ENCODE measurements around the gene MYOZ2.
A peak's percentile ranks its signal among the peaks of the same experiment; 100 is the strongest.
"Not testable (repeated sequence)": the region's sequence is repeated elsewhere in the genome, so short reads cannot be mapped to it uniquely, and the experiment has no call there.

The MYOZ2 gene

DNA sequence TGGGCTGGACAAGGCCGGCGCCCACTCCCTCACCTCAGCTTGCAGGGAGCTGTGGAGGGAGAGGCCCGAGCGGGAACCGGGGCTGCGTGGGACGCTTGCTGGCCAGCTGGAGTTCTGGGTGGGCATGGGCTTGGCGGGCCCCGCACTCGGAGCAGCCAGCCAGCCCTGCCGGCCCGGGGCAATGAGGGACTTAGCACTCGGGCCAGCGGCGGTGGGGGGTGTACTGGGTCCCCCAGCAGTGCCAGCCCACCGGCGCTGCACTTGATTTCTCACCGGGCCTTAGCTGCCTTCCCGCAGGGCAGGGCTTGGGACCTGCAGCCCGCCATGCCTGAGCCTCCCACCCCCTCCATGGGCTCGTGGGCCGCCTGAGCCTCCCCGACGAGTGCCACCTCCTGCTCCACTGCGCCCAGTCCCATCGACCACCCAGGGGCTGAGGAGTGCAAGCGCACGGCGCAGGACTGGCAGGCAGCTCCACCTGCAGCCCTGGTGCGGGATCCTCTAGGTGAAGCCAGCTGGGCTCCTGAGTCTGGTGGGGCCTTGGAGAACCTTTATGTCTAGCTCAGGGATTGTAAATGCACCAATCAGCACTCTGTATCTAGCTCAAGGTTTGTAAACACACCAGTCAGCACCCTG, 38.2 kb downstream of the MYOZ2 start:
- intact Hi-C loops (cut with DNase I); DNase-seq: not testable (repeated sequence)

DNA sequence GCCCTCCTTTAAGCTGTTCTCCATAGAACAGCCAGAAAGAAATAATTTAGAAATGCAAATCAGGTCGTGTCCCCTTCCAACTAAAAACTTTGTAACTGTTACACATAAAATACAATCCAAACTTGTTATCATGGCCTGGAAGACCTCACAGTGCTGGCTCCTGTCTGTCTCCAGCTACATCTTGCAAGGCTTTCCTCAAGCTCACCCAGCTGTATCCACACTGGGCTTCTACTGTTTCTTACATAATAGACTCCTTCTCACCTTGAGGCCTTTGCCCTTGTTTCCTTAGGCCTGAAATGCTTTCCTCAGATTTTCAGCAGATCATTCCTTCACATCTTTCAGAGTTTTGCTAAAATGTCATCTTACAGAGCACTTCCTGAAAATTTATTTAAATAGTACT, 43.4 kb downstream of the MYOZ2 start:
- DNase-seq: no peak
- intact Hi-C loops (cut with DNase I): no loop called here

DNA sequence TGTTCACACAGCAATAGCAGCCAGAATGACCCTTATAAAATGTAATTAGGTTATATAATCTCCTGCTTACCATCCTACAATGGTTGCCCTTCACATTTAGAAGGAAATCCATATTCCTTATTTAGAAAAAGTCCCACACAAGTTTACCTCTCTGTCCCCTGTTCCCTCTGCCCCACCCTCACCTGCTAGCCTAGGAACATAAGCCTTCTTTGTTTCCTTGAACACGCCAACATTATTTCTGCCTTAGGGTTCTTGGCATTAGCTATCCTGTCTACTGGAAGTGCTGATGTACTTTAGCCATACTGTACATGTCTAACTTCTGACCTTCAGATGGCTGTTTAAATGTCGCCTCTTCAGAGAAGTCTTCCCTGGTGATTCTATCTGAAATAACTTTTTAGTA, 48.5 kb downstream of the MYOZ2 start:
- intact Hi-C loops (cut with DNase I): no loop called here
- no peak for DNase-seq

DNA sequence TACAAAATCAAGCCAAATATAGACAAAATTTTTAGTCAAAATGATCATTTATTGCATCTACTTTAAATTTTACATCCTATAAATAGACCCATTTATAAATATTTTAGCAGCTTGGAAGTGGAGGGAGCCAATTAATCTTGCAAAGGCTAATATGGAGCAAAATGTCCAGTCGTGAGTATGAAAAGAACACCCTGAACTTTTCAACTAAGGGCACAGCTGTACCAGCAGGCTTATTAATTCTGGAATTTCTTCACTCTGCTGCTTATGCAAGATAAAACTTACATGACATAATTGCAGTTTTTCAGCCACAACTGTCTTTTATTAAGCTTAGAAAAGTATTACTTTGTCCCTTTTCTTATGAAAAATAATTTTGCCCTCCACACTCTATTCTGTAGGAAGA, 54.0 kb downstream of the MYOZ2 start:
- intact Hi-C loops (cut with DNase I): no loop called here
- no peak for DNase-seq

DNA sequence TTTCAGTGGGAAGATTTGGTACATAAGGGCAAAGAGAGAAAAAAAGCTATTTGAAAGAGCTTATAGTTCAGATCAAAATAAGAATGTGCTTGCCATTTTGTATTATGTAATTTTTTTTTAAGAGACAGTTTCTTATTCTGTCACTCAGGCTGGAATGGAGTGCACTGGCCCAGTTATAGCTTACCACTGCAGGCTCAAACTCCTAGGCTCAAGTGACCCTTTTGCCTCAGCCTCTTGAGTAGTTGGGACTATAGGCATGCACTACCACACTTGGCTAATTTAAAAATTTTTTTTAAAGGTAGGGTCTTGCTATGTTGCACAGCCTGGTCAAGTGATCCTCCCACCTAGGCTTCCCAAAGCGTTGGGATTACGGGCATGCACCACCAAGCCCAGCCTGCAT, 54.7 kb downstream of the MYOZ2 start:
- intact Hi-C loops (cut with DNase I): no loop called here
- no peak for DNase-seq

DNA sequence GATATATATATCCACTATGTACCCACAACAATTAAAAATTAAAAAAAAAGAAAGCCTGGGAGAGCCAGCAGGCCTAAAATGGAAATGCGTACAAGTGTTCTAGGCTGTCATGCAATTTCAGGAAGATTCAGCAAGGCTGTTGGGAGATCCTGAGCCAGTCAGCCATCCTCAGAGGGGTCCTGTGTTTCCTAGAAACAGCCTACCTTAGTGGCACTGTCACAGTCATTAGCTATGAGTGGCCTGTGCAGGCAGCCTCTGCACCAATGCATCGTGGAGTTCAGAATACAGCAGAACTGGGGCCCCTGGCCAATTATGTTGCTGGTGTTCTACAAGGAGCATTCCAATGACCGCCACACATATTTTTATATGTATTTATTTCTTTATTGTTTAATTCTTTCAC, 55.9 kb downstream of the MYOZ2 start:
- intact Hi-C loops (cut with DNase I): no loop called here
- DNase-seq: no peak

DNA sequence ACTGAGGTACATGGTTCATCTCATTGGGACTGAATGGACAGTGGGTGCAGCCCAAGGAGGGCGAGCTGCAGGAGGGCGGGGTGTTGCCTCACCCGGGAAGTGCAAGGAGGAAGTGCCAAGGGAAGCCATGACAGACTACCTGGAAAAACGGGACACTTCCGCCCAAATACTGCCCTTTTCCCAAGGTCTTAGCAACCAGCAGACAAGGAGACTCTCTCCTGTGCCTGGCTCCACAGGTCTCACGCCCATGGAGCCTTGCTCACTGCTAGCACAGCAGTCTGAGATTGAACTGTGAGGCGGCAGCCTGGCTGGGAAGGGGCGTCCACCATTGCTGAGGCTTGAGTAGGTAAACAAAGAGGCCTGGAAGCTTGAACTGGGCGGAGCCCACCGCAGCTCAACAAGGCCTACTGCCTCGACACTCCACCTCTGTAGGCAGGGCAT, 62.2 kb downstream of the MYOZ2 start:
- intact Hi-C loops (cut with DNase I): no loop called here
- DNase-seq: no peak

DNA sequence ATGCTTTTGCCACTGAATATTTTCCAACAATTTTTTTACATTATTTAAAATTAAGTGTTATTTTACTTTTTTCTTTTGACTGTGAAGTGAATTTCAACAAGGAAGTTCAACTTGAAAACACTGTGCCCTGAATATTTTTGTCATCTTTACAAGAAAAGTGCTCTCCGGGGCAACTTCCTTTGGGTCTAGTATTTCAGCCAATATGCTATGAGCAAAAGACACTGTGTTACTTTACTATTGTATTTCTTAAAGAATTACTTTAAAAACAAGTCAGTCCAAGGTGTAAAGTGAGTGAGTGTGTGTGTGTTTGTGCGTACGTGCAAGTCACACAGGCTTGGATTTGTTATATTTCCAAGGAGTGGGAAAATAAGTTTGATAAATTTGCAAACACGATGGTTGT, 69.3 kb downstream of the MYOZ2 start:
- intact Hi-C loops (cut with DNase I): no loop called here
- DNase-seq: no peak

DNA sequence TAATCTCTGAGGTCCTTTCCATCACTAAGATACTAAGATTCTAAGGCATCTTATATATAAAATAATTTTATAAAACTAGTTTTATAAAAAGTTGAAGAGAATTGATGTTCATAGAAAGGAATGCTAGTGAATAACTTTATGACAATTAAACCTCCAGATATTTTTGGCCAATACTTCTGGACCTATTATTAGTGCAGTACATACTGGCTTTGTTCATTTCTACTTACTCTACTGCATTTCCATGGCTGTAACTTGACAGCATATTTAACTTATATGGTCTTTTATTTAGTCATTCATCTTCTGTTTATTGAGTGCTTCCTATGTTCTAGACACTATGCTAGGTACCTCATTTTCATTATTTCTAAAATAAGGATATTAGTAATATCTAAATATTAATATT, 70.1 kb downstream of the MYOZ2 start:
- intact Hi-C loops (cut with DNase I): no loop called here
- no peak for DNase-seq

DNA sequence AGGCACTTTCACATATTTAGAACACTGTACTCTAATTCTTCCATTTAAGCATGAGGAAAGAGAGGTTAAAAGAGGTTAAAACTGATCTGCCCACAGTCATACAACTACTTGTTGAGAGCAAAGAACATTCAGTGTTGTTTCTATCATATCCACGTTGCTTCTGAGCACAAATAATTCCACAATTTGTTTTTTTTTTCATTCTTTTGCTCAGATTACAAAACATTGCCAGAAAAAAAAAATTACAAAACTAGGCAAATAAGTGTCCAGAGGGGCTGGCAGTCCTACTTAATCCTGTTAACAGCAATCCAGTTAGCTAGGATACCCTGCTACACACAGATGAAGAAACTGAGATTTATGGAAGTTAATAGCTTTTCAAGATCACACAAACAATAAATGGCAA, 70.5 kb downstream of the MYOZ2 start:
- intact Hi-C loops (cut with DNase I): no loop called here
- no peak for DNase-seq

DNA sequence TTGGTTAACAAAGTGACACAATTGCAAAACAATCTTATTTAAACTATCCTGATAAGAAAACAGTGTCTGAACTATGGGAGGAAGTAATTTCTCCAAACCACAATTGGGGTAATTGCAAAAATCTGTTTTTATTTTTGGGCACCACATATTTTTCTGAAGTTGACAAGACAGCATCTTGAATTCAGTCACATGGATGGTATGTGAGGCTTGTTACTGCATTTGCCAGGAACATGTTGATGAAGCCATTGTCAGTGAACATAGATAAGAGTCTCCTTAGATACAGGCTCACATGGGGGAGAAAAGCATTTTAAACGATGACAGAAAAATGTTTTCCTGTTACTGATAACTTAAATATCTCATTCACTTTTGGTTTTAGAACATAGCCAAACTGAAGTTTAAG, 71.4 kb downstream of the MYOZ2 start:
- DNase-seq: no peak
- intact Hi-C loops (cut with DNase I): no loop called here

DNA sequence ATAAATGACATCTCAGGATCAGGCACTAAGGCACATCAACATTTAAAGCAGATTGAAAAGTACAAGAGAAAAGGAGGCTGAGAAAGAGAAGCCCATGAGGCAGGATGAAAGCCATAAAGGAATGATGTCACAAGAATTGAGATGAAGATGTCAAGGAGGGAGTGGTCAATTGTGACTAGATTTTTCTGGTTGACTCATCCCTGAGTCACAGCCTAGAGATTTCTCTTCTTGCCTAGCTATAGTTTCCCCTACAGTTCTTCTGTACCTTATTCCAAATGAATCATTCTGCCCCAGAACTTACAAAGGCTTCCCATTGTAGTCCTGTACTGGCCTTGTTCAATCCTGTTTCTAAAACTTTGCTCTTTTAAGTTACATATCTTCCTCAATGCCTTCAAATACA, 73.4 kb downstream of the MYOZ2 start:
- intact Hi-C loops (cut with DNase I): no loop called here
- no peak for DNase-seq

DNA sequence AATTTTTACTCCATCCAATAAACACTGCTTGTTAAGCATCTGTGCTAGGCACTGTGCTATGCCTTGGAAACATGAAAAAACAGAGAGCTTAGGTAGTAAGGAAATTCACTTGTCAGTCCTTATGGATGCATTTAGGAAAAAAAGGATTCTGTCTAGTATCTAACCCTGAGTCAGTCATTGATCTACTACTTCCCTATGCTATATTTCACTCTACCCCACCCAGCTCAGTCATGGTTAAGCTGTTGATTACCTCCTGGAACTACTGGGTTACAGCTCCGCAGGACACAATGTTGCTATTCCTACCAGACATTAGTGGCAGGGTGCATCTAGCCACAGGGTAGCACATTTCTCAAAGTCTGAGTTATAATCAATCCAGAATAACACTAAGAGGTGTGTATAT, 74.0 kb downstream of the MYOZ2 start:
- no peak for DNase-seq
- intact Hi-C loops (cut with DNase I): no loop called here

DNA sequence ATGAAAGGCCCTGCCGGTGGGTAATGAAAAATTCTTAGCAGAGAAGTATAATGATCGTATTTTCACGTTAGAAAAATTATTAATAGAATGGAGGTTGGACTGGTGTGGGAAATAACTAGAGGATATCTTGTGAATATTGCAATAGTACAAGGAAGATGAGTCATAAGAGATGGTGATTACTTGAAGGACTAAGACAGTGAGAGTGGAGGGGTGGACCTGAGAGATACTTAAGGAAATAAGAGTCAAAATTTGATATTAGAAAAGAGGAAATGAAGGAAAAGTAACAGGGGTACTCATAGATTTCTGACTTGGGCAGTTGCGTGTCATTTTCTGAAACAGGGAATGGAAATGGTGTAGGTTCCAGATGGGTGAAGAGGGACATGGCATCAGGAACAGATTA, 75.1 kb downstream of the MYOZ2 start:
- DNase-seq: no peak
- intact Hi-C loops (cut with DNase I): loop anchor here (10.0 kb wide), 1 partner anchor 166 kb away; no protein-coding TSS in a partner anchor

DNA sequence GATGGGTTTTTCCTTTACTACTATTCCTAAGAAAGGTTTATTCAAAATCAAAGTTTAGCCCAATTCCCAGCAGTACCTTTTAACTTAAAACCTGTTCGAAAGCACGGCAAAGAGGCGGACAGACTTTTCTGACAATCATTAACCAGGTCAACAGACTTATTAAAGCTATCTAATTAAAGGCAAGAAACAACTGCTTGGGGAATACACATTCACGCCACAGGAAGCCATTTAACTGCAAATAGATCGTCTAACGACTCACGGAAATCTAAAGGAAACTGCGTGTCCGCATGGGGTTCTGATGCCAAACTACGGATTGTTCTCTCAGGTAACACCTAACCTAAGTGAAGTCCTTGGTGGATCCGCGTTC, 76.2 kb downstream of the MYOZ2 start:
- intact Hi-C loops (cut with DNase I): loop anchor here (10.0 kb wide), 1 partner anchor 167 kb away; no protein-coding TSS in a partner anchor
- peak in 3 of 42 donors; percentile 4 to 30 (median 7) for DNase-seq

DNA sequence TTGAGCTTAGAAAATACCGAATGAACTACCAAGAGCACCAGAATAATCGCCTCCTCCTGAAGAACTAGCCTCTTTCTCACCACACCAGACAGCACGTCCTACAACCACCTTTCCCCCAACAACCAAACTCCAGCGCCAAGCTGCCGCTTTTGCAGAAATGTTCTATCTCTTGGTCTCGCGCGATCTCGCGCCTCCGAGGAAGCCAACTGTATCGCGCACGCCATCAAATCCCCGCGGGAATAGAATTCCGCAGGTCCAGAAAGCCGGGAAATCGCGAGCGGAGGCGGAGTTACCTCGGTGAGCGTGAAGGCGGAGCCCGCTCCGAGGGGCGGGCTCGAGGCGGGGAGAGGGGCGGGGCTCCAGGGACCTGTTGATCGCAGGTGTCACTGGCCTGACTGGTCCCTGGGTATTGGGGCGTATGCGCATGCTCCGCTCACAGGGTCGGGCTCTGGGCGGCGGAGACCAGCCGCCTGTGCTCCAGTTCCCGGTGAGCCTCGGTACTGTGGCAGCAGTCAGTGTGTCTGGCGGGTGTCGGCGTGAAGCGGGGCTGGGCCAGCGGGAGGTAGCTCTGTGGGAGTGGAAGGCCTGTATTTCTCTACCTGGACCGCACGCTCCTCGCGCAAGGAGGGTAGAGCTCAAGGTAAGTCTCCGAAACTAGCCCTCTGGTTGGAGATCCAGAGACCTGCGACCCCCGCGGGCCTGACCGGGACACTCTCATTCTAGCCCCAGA, 76.8 kb downstream of the MYOZ2 start, which contains the start of gene USP53:
Gene USP53 (plus strand): TSS at position 480 of the 730 bp plus-strand sequence. CDS start 27,047 bp downstream, outside the sequence.
- intact Hi-C loops (cut with DNase I): loop anchor here (10.0 kb wide), 1 partner anchor 168 kb away; no protein-coding TSS in a partner anchor
- peak; percentile 85 to 99 (median 94) for DNase-seq

DNA sequence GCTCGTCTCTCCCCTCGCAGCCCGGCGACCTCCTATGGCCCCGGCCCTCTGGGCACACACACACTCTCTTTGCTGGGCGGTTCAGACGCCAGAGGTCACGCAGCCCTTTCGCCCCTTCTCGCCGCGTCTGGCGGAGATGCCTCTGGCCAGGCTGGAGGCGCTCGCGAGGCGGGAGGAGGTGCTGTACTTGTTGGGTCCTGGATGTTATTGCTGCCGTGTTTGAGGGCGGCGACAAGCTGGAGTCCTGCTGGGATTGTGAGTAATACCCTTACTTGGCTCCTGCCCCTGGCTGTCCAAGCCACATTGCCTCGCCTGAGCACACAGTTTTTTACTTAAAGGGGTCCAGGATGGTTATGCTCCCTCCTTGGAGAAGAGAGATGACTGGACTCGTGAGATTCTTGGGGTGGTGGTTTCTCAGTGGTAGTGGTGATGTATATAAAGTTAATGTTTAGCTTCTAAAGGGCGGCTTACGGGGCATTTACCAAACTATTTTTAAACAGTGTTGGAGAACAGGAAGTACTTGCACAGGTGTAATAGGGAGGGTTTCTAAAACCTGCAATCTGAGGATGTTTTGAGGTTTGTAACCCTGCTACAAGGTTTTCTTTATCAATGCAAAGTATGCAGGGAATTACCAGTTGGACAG, 77.5 kb downstream of the MYOZ2 start:
- intact Hi-C loops (cut with DNase I): loop anchor here (10.0 kb wide), 1 partner anchor 168 kb away; no protein-coding TSS in a partner anchor
- DNase-seq: peak; percentile 42 to 89 (median 70)

DNA sequence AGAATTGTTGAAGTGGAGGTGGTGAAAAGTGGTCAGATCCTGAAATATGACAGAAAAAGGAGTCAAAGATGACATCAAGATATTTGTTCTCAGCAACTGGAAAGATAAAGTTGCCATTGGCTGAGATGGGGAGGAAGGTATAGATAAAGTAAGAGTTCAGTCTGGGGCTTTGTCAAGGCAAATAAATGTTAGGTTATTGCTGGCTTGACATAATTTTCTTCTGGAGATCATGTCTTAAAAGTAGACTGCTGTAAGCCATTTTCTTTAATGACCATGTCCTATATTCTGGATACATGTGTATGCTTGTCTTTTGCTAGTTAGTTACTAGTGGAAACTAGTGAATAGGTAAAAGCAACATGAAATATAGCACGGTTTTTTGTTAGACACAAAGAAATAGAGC, 82.5 kb downstream of the MYOZ2 start:
- DNase-seq: no peak
- intact Hi-C loops (cut with DNase I): loop anchor here (10.0 kb wide), 1 partner anchor 173 kb away; no protein-coding TSS in a partner anchor

DNA sequence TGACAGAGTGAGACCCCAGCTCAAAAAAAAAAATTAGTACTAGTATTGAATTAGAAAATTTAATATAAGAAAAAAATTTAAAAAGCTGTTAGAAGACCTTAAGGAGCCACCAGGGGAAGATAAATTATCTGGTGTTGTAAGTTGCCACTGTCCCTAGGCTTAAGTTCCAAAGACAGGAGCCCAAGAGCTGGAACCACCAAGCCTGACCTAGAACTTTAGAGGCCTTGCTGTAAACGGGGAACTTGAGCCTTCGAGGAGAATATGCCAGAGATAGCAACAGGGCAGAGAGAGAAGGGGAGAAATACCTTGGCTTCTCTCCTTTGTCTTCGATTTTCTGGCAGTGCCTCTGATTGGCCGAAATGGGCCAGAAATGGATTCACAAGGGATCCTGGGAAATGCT, 85.8 kb downstream of the MYOZ2 start:
- intact Hi-C loops (cut with DNase I): no loop called here
- no peak for DNase-seq

DNA sequence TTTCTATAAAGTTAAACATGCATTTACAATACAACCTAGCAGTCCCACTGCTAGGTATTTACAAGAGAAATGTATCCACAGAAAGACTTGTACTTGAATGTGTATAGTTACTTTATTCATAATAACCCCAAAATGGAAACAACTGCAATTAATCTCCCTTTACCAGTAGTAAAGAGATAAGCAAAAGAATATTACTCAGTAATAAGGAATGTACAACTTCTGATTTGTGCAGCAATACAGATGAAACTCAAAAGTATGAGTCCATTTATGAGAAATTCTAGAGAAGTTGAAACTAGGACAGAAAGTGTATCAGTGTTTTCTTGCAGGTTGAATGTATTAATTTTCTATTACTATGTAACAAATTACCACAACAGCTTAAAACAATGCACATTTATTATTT, 92.1 kb downstream of the MYOZ2 start:
- intact Hi-C loops (cut with DNase I): no loop called here
- no peak for DNase-seq

All from head of caudate nucleus (tissue), 42 donors.